AG04450 (cell line): ENCODE measurements around the gene TP53AIP1. TPM values are rescaled to one million over a fixed set of nuclear protein-coding genes. Genes with fewer than 3 reads are reported as not detected.

Experiments
- CTCF ChIA-PET: fragments of 300-600, 350-600 bp; formaldehyde crosslinking; extraction: SDS; loops from one replicate; lab custom pipeline; 2022; ENCODE audit warnings: antibody characterized with exemption, inconsistent platforms; lab: Charles Lee
- POLR2A ChIA-PET: fragments of 350-600 bp; formaldehyde crosslinking; extraction: SDS; loops from one replicate; lab custom pipeline; 2021; ENCODE audit warnings: antibody characterized with exemption, inconsistent platforms; lab: Yijun Ruan, JAX
- DNase-seq: peaks from one replicate; pipeline ENCODE4 v3.0.0-alpha.2; 2011; ENCODE audit warnings: low read depth, low spot score
- H3K27ac ChIP-seq: one replicate; pipeline ENCODE4 v1.5.1; 2012; ENCODE audit warnings: low read depth, low read length, control low read depth
- H3K27me3 ChIP-seq: one replicate; pipeline ENCODE4 v1.6.0; 2012; ENCODE audit warnings: low read length; ENCODE audit not compliant: control insufficient read depth, insufficient read depth
- H3K4me3 ChIP-seq: 2 replicates; pipeline ENCODE4 v1.5.1; 2011; ENCODE audit warnings: mild to moderate bottlenecking, low read depth, low read length, control low read depth
- H3K9me3 ChIP-seq: 2 replicates; pipeline ENCODE4 v1.5.1; 2012; ENCODE audit warnings: low read length; ENCODE audit not compliant: control insufficient read depth, insufficient read depth
- CTCF ChIP-seq: IDR thresholded peaks from 2 replicates; pipeline ENCODE4 v1.5.1; 2011; ENCODE audit warnings: low read depth, low read length, control low read depth, inconsistent platforms
- polyA plus RNA-seq: library from polyadenylated mRNA; depleted of rRNA; stranded (reverse); fragments of >200 nt; gene quantifications from 2 replicates; pipeline ENCODE4 v1.2.3, GENCODE V29; 2011

The TP53AIP1 gene
- polyA plus RNA-seq, 1 experiment = not detected

GRCh38 chr11:128929468-128929867 lies 13.2 kb downstream of the TP53AIP1 start:
- no peak for TF ChIP-seq CTCF
- Histone ChIP-seq H3K9me3 (no peaks in the 10 kb centered on the region; the same call in 1 of the 2 replicates), H3K27ac (no peak overlapping the region), H3K27me3 (peaks cover 16% of the 10 kb centered on the region), H3K4me3 (no peak overlapping the region)
- POLR2A ChIA-PET = interaction anchor here (0.7 kb wide), 1 partner anchor 13 kb away, joined by 8 read pairs; no protein-coding TSS in a partner anchor
- CTCF ChIA-PET = interaction anchor here (0.5 to 2.5 kb wide), 3 partner anchors 27 to 44 kb away, joined by 3 to 15 read pairs (median 6); no protein-coding TSS in a partner anchor
- DNase-seq = no peak

- Histone ChIP-seq H3K9me3 (no peaks in the 10 kb centered on the region; the same call in 1 of the 2 replicates), H3K27ac (no peak overlapping the region), H3K4me3 (no peak overlapping the region), H3K27me3 (peaks cover 21% of the 10 kb centered on the region)
- POLR2A ChIA-PET = no interaction called here
- TF ChIP-seq CTCF = no peak
- CTCF ChIA-PET = interaction anchor here (0.8 to 2.5 kb wide), 5 partner anchors 22 to 69 kb away, joined by 3 to 15 read pairs (median 6); no protein-coding TSS in a partner anchor
- no peak for DNase-seq
Measured at GRCh38 chr11:128928400-128928799, 14.3 kb downstream of the TP53AIP1 start.

- no peak for DNase-seq
- no peak overlapping the region for H3K27ac ChIP-seq
- ChIA-PET POLR2A (no interaction called here), CTCF (interaction anchor here (0.8 to 2.5 kb wide), 5 partner anchors 21 to 68 kb away, joined by 3 to 15 read pairs (median 6); no protein-coding TSS in a partner anchor)
- no peak for TF ChIP-seq CTCF
- no peak overlapping the region for H3K4me3 ChIP-seq
- H3K9me3 ChIP-seq = no peaks in the 10 kb centered on the region; the same call in 1 of the 2 replicates
- peaks cover 21% of the 10 kb centered on the region for H3K27me3 ChIP-seq
Measured at GRCh38 chr11:128927683-128928336, 14.9 kb downstream of the TP53AIP1 start.

DNA sequence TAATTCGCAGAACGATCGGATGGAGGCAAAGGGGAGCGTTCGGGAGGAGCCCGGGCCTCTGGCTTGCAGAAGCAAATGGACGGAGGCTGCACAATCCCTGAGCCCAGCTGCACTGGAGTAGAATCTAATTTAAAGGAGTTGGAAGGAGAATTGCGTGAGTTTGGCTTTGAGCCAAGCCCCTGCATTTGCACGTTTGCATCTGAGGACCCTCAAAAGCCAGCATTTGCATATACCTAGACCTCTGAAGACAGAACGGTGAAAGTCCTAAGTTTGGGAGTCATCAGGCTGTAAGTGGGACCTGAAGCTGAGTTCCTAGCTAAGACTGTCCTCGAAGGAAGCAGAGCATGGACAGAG lies 15.6 kb downstream of the TP53AIP1 start:
- CTCF ChIA-PET = interaction anchor here (1.6 kb wide), 1 partner anchor 22 kb away, joined by 3 read pairs; no protein-coding TSS in a partner anchor
- no peak for TF ChIP-seq CTCF
- DNase-seq = no peak

More for the DNA sequence above, 15.6 kb downstream of the TP53AIP1 start:
- Histone ChIP-seq H3K4me3 (no peak overlapping the region), H3K27ac (no peak overlapping the region), H3K9me3 (no peaks in the 10 kb centered on the region; the same call in 1 of the 2 replicates), H3K27me3 (peaks cover 21% of the 10 kb centered on the region)
- POLR2A ChIA-PET = no interaction called here
